Measurements from ENCODE around the gene SLC29A4.
"Not testable (repeated sequence)": the region's sequence is repeated elsewhere in the genome, so short reads cannot be mapped to it uniquely, and the experiment has no call there.

The SLC29A4 gene

DNA sequence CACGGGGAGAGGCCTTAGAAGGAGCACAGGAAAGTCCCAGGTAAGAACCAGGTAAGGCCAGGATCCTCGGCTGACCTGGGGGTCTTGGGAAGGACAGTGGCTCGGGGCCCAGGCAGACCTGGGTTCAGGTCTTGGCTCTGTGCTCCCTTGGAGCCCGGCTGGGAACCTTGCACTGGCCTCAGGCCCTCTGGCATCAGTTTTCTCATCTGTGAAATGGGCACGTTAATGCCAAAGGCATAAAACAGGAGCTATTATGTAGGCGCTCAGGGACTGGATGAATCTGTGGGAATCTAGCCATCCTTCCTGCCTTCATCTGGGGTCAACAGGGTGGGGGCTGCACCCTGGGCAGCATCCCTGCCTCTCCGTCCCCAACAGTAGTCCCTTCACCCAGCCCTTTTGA lies 8.3 kb upstream of the SLC29A4 start:
- DNase-seq (ENCODE audit: low spot score), result no peak

- not testable (repeated sequence) for DNase-seq (ENCODE audit: low spot score)
Measured at GRCh38 chr7:5274985-5275431, 7.7 kb upstream of the SLC29A4 start.

DNA sequence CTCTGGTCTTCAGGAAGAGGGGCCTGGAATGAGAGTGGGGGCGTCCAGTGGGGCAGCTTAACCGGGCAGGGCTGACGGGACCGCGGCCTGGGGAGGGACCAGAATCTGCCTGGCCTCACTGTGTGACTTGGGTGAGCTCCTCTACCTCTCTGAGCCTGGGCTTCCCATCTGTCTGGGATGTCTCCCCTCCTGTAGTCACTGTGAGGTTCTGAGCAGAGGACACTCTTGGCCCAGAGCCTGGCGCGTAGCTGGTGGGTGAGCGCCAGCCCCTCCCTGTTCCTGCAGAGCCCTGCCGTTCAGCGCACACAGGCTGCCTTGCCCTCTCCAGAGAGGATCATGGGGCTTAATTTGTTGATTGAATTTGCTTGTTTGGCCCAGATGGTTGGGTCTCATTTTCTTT lies 7.2 kb upstream of the SLC29A4 start:
- DNase-seq (ENCODE audit: low spot score), result not testable (repeated sequence)

GRCh38 chr7:5276123-5276522 lies 6.6 kb upstream of the SLC29A4 start:
- not testable (repeated sequence) for DNase-seq (ENCODE audit: low spot score)

DNA sequence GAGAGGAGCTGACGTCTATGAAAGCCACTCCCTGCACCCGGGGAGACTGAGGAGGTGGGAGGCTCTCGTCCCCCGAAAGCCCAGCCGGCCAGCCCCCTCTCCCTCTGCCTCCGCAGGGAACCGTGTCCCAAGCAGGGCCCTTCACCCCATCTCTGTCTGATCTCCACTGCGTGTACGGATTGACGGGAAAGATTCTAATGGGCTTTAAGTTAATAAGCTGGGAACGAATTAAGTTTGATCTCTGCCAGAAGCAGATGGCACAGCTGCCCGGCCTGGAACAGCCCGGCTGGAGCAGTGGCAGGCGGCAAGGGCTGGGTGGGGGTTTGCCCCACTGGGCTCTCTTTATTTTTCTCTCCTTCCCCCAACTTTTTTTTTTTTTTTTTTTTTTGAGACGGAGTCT lies 6.1 kb upstream of the SLC29A4 start:
- DNase-seq (ENCODE audit: low spot score), result no peak

DNA sequence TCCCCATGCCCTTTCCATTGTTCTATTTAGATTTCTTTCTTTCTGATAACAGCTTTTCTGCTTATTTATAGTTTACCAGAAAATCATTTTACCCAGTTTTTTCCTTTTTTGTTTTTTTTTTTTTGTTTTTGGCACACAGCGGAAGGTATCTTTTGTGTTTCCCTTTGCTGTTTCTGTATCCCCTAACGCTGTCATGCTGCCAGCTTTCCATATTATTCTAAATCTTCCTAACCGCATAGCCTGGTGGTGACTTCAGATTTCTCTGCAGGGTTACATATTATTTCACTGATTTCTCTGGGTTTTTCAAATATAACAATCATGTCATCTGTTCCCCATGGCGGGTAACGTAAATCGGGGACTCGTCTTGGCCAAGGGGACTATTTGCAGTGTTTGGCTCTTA lies 4.0 kb upstream of the SLC29A4 start:
- DNase-seq (ENCODE audit: low spot score), result no peak

DNA sequence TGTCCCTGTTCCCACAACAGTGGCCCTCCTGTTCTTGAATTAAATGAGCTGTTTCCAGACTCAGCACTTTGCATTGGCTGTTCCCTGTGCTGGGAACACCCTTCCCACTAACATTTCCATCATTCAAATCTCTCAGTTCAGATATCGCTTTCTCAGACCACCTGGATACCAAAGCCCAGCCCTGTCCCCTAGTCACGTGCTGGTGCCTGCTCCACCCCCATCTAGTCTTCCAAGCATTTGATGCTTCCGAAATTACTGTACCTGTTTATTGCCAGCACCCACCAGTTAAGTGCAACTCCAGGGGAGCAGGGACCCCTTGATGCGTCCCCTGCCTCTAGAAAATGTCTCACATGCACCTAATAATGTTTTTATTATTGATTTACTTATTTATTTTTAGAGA lies 3.0 kb upstream of the SLC29A4 start:
- DNase-seq (ENCODE audit: low spot score), result no peak

DNA sequence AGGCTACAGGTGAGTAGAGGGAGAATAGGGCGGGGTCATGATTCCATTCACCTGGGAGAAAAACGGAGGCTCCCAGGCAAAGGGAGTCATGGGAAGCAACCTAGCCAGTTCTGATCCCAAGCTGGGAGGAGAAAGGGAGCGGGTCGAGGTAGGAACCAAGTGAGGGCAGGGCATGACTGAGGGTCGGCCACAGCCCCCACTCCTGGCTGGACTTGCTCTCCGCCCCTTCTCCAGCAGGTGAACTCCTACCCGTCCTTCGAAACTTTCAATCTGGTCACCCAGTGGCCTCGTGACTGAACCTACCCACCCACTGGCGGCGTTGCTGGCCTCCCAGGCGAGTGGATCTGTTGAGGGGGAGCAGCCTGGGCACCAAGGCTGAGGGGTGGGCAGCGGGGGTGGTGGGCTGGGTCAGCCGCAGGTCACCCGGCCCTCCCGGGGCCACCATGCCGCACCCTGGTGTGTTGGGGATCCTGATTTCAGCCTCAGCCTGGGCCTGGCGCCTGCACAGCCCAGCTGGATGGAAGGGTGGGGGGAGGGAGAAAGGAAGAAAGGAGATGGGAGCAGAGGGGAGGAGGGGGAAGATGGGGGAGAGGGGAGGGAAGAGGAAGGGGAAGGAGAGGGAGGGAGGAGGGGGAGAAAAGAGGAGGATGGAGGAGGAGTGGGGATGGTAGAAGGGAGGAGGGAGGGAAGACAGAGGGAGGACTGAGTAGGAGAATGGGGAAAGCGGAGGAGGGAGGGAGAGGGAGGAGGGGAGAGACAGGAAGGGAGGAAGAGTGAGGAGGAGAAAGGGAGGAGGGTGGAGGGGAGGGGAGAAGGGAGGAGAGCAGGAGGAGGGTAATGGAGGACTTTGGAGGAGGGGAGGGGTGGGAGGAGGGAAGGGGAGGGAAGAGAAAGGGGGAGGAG lies 894 bp upstream of the SLC29A4 start:
- DNase-seq (ENCODE audit: low spot score), result not testable (repeated sequence)

DNA sequence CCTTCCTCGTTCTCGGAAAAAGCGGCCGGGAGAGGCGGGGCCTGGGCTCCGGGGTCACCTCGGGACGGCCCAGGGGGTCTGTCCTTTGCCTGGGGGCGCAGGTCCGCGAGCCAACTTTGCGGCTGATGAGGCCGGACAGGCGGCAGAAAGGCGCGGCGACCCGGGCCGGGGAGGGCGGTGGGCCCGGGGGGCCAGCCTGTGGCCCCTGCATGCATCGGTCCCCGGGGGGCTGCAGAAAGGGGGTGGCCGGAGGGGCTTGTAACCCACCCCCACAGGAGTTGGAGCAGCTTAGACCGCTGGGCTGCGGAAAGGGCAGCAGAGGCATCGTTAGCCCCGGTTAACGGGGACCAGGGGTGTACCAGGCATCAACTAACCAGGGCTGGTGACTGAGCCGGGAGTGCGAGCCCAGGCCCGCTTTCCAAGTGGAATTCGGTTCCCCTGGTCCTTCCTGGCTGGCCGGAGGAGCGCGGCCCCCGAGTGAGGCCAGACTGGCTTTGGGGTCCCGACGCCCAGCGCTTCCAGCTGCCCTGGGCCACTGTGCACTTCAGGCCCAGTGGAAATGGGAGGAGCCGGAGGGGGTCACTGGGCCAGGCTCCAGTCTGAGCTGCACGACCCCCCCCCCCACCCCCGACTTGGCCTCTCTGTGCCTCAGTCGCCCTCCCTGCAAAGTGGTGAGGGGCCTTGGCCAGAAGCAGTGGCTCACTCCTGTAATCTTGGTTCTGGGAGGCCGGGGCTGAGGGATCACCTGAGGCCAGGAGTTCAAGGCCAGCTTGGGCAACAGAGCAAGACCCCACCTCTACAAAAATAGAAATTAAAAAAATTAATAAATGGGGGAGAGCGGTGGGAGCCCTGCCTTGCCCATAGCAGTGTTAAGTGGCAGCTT lies 919 bp downstream of the SLC29A4 start:
- peak; percentile 59 for DNase-seq (ENCODE audit: low spot score)

DNA sequence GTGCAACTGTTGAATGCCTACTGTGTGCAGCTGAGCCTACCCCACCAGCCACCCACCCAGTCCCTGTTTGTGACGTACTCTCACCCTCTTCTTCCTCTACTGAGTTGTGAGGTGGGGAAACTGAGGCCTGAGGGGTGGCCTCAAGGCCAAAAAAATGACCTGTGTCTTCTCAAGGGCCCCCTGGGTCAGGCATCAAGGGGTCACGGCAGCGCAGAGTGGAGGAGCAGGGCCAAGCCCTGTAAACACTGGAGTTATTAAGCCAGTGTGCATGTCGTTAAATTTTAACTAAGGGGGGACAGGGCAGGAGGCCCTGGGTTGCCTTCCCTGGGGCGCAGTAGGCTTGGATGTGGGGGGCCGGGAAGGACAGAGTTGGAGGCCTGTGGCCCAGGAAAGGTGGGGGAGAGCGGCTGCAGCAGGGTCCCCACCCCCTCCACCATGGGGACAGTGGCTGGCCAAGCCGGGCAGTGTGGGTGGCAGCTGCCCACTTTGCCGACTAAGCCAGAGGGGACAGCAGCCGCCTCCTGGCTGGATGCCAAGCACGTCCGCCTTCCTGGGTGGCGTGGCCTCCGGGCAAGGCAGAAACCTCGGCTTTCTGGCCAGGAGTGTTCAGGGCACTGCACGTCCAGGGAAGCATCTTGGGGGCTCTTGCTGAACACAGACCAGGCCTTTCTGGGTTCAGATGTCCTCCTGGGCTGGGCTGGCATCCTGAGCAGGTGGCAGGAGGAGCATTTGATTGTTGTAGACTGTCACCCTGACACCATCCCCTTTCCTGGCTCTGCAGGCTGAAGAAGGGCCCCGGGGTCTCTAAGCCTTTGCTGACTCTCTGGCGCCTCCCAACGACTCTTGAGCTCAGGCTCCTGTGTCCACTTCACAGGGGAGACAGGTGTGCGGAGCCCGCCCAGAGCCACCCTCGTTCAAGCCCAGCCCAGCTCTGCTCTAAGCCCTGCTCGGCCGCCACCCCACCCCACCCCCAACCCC lies 1.9 kb downstream of the SLC29A4 start:
- DNase-seq (ENCODE audit: low spot score), result peak; percentile 98

DNA sequence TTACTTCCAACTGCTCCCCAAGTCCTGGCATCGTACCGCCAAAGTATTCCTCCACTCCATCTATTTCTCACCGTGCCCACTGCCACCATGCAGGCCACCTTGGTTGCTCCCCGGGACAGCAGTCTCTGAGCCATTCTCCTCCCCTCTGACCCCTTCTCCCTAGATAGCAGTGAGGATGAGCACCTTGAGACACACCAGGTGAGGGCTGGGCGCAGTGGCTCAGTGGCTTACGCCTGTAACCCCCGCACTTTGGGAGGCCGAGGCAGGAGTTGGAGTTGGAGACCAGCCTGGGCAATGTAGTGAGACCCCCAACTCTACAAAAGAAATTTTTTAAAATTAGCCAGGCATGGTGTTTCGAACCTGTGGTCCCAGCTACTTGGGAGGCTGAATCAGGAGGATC lies 4.2 kb downstream of the SLC29A4 start:
- DNase-seq (ENCODE audit: low spot score), result no peak

DNA sequence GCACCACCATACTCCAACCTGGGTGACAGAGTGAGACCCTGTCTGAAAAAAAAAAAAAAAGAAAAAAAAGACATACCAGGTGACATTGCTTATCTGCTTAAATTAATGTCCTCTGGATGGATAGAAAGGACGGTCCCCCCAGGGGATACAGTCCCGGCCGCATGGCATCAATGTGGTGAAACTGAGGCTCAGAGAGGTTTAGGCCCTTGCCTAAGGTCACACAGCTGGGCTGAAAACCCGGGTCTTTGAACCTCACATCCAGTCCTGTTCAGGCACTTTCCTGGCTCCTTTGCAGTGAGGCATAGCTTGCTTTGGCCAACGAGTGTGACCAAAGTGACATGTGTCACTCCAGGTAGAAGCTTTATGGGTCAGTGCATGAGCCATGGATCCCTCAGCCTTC lies 4.6 kb downstream of the SLC29A4 start:
- not testable (repeated sequence) for DNase-seq (ENCODE audit: low spot score)

DNA sequence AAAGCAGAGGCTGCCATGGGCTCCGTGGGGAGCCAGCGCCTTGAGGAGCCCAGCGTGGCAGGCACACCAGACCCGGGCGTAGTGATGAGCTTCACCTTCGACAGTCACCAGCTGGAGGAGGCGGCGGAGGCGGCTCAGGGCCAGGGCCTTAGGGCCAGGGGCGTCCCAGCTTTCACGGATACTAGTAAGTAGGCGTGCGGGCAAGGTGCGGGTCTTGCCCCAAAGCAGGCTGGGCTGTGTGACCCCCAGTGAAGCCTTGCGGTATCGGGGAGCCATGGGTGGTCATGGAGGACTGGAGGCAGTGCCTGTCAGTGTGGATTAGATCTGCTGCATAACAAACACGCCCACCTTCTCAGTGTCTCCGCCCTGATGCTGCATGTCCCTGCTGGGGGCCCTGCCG lies 5.1 kb downstream of the SLC29A4 start:
- DNase-seq (ENCODE audit: low spot score), result no peak

GRCh38 chr7:5288560-5288959 lies 5.8 kb downstream of the SLC29A4 start:
- not testable (repeated sequence) for DNase-seq (ENCODE audit: low spot score)

- DNase-seq (ENCODE audit: low spot score), result no peak
Measured at GRCh38 chr7:5289355-5289754, 6.6 kb downstream of the SLC29A4 start.

DNA sequence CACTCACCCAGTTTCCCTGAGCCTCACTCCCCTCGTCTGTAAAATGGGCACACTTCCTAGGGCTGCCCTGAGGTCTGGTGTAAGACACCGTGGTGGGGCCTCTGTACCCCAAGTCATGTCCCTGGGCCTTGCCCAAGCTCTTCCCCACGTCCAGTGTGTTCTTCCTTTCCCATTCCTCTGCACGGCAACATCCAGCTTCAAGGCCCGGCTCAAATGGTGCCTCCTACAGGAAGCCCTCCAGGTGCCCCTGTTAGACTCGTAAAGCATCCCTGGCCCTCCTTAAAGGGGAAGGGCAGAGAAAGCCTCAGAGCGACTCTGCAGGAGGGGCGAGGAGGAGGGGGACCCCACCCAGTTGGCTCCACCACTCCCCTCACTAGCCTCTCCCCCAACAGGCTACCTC lies 8.6 kb downstream of the SLC29A4 start:
- DNase-seq (ENCODE audit: low spot score), result no peak

DNA sequence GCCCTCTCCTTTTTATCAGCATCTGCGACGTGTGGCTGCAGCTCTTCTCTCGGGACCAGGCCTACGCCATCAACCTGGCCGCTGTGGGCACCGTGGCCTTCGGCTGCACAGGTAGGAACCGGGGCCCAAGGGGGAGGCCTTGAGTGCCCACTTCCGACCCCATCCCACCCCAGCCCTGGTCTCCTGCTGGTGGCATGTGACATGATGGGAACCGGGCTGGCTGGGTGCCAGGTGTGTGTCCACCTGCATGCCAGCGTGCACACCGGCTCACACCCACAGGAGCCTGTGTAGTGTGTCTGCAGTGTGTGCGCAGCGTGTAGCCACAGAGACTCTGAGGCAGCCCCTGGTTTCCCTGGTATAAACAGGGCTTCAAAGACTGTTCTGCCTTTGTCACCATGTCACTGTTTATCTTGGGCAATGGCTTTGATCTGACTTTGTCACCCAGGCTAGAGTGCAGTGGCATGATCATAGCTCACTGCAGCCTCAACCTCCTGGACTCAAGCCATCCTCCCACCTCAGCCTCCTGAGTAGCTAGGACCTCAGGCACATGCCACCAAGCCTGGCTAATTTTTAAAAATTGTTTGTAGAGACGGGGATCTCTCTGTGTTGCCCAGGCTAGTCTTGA lies 9.1 kb downstream of the SLC29A4 start:
- DNase-seq (ENCODE audit: low spot score), result not testable (repeated sequence)

DNA sequence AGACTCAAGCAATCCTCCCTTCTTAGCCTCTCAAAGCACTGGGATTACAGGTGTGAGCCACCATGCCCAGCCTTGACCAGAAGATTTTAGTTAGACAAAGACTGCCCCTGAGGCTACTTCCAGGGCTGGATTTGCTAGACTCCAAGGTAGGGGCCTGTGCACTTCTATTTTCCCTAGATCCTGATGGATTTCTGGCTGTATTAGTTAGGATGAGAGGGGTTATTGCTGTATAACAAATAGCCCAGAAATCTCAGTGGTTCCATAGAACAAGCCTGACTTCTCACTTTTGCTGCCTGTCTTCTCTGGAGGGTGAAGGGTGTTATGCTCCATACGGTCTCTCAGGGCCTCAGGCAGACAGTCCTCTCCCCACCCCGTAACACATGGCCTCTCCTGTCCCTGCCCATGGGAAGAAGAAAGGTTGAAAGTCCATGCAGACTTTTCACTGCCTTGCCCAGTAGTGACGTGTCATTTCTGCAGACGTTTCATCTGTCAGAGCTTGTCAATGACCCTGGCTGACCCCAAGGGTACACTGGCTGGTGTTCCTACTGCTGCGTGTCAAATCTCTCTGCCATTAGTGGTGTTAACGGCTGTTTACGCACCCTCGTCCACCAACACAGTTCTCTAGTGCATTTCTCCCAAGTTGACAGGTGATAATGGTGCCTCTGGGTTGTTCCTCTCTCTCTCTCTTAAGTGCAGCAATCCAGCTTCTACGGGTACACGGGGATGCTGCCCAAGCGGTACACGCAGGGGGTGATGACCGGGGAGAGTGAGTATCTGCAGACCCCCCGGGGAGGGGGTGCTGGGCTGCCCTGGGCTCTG lies 11.6 kb downstream of the SLC29A4 start:
- no peak for DNase-seq (ENCODE audit: low spot score)

DNA sequence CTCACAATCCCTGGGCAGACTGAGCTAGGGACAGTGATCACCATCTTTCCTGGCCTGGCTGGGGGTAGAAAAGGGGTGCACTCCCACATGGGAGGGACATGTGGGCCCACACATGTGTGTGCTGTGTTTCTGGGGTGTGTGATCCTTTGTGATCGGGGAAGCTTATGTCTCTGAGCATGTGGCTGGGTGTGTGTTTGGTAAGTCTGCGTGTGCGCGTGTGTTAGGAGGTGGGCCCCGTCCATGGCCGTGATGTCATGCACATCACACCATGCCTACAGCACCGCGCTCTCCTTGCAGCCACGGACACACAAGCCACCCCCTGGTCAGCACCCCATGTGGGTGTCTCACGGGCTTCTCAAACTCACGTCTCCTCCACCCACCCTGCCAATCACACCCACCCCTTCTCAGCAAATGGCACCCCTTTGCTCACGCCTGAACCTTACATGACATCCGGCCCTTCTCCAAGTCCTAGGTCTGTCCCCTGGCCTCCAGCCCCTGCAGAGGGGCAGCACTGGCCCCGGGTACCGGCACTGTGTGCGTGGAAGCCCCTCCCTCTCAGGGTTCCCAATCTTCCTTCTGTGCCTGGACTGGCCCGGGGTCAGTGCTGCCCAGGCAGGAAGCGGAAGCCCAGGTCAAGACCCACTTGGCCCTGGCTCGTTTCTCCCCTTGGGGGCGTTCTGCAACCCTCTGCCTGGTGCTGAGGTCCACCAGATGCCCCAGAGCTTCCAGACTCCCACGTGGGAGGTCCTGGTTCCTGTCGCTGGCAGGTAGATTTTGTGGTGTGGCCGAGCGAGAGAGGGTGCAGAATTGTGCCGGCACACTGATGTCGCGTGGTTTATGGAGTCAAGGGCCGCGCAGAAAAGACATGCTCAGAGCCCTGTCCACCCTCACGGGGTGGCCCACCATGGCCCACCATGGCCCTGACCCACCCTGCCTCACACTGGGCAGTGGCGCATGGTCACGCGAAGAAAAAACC lies 12.6 kb downstream of the SLC29A4 start:
- DNase-seq (ENCODE audit: low spot score), result no peak
